ENCODE measurements around the gene ADI1. TPM values are rescaled to one million over a fixed set of nuclear protein-coding genes. Genes with fewer than 3 reads are reported as not detected.

ADI1 gene
- total RNA-seq, 1 donor from 2014 or later, result 41.6 TPM

DNA sequence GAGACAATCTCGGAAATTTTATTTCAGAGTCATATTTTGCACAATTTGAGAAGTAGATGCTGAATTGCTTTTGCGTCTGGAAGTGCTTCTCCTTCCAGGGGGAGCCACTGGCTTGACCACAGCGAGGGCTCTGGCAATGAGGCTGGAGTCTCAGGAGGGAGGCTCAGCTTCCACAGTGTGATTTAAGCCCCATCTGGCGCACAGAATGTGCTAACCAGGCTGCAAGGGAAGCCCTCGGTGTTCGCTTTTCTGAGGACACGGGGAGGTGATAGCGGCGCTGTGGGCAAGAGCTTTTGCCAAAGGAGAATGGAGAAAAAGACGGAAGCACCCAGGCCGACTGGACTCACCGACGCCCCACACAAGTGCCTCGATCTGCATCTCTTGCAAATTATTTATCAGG is 52.4 kb downstream of the ADI1 start:
- Histone ChIP-seq H3K9ac (ENCODE audit: low read length) (peak overlapping the region; percentile 75), H3K79me2 (ENCODE audit: insufficient read depth, low read length) (no peaks in the 10 kb centered on the region), H3K27ac (ENCODE audit: low read depth, low read length) (no peak overlapping the region), H3K9me3 (ENCODE audit: insufficient read depth, low read depth, low read length) (no peaks in the 10 kb centered on the region), H3K36me3 (ENCODE audit: insufficient read depth, low read length) (no peaks in the 10 kb centered on the region), H3K4me2 (ENCODE audit: low read length) (no peak overlapping the region), H2AFZ (ENCODE audit: low read depth, low read length) (no peak overlapping the region), H3K27me3 (ENCODE audit: insufficient read depth, low read length) (no peaks in the 10 kb centered on the region), H4K20me1 (ENCODE audit: insufficient read depth, low read length) (no peaks in the 10 kb centered on the region), H3K4me3 (ENCODE audit: insufficient read depth, low read depth, low read length) (no peak overlapping the region), H3K4me1 (ENCODE audit: insufficient read depth, low read length) (peaks cover 42% of the 10 kb centered on the region)
- peaks cover 34% of the 10 kb centered on the region for H3K4me1 Mint-ChIP-seq (ENCODE audit: low read depth, unreplicated experiment)
- peak overlapping the region; percentile 34 for H3K27ac Mint-ChIP-seq (ENCODE audit: unreplicated experiment)
- H3K27me3 Mint-ChIP-seq (ENCODE audit: low read depth, unreplicated experiment), result no peaks in the 10 kb centered on the region
- FAIRE-seq (no peak), DNase-seq (ENCODE audit: low read depth) (no peak)
- peaks cover 13% of the 10 kb centered on the region for H3K36me3 Mint-ChIP-seq (ENCODE audit: low read depth, unreplicated experiment)
- H3K4me3 Mint-ChIP-seq (ENCODE audit: unreplicated experiment), result no peak overlapping the region
- H3K9me3 Mint-ChIP-seq (ENCODE audit: unreplicated experiment), result no peaks in the 10 kb centered on the region
- no peak for TF ChIP-seq EZH2 (IDR thresholded peaks at IDR 0.05; ENCODE audit: insufficient read depth, low read length)
- TF ChIP-seq, protein P1, sequence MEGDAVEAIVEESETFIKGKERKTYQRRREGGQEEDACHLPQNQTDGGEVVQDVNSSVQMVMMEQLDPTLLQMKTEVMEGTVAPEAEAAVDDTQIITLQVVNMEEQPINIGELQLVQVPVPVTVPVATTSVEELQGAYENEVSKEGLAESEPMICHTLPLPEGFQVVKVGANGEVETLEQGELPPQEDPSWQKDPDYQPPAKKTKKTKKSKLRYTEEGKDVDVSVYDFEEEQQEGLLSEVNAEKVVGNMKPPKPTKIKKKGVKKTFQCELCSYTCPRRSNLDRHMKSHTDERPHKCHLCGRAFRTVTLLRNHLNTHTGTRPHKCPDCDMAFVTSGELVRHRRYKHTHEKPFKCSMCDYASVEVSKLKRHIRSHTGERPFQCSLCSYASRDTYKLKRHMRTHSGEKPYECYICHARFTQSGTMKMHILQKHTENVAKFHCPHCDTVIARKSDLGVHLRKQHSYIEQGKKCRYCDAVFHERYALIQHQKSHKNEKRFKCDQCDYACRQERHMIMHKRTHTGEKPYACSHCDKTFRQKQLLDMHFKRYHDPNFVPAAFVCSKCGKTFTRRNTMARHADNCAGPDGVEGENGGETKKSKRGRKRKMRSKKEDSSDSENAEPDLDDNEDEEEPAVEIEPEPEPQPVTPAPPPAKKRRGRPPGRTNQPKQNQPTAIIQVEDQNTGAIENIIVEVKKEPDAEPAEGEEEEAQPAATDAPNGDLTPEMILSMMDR (IDR thresholded peaks at IDR 0.05; ENCODE audit: insufficient read depth, low read depth, low read length), result no peak

DNA sequence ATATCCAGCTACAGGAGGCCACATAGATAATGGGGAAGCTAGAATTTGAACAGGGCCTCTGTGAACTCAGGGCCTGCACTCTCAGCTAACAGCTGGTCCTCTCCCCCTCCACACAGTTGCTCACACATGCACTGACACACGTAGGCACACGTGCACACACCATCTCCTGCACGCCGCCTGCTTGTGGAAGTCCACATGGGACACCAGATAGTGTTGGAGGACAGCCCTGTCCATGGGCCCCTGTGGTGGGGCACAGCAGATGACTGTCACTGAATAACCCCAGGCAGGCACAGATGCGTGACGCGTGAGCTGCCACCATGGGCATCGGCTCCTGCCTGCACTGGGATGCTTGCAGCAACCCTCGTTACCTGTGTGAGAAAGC is 52.9 kb downstream of the ADI1 start:
- Mint-ChIP-seq H3K9me3 (ENCODE audit: unreplicated experiment) (no peaks in the 10 kb centered on the region), H3K27me3 (ENCODE audit: low read depth, unreplicated experiment) (no peaks in the 10 kb centered on the region), H3K4me3 (ENCODE audit: unreplicated experiment) (no peak overlapping the region), H3K4me1 (ENCODE audit: low read depth, unreplicated experiment) (peaks cover 33% of the 10 kb centered on the region), H3K27ac (ENCODE audit: unreplicated experiment) (peak overlapping the region; percentile 70), H3K36me3 (ENCODE audit: low read depth, unreplicated experiment) (peaks cover 13% of the 10 kb centered on the region)
- H4K20me1 ChIP-seq (ENCODE audit: insufficient read depth, low read length), result no peaks in the 10 kb centered on the region
- DNase-seq (ENCODE audit: low read depth) (no peak), FAIRE-seq (no peak)
- H3K27ac ChIP-seq (ENCODE audit: low read depth, low read length), result peak overlapping the region; percentile 88
- no peaks in the 10 kb centered on the region for H3K9me3 ChIP-seq (ENCODE audit: insufficient read depth, low read depth, low read length)
- no peak overlapping the region for H2AFZ ChIP-seq (ENCODE audit: low read depth, low read length)
- no peak for TF ChIP-seq EZH2 (IDR thresholded peaks at IDR 0.05; ENCODE audit: insufficient read depth, low read length)
- TF ChIP-seq, protein P1 (IDR thresholded peaks at IDR 0.05; ENCODE audit: insufficient read depth, low read depth, low read length), result no peak
- no peak overlapping the region for H3K4me3 ChIP-seq (ENCODE audit: insufficient read depth, low read depth, low read length)
- no peaks in the 10 kb centered on the region for H3K36me3 ChIP-seq (ENCODE audit: insufficient read depth, low read length)
- no peaks in the 10 kb centered on the region for H3K27me3 ChIP-seq (ENCODE audit: insufficient read depth, low read length)
- H3K9ac ChIP-seq (ENCODE audit: low read length), result peak overlapping the region; percentile 75
- H3K79me2 ChIP-seq (ENCODE audit: insufficient read depth, low read length), result no peaks in the 10 kb centered on the region
- peaks cover 42% of the 10 kb centered on the region for H3K4me1 ChIP-seq (ENCODE audit: insufficient read depth, low read length)
- H3K4me2 ChIP-seq (ENCODE audit: low read length), result peak overlapping the region; percentile 69

DNA sequence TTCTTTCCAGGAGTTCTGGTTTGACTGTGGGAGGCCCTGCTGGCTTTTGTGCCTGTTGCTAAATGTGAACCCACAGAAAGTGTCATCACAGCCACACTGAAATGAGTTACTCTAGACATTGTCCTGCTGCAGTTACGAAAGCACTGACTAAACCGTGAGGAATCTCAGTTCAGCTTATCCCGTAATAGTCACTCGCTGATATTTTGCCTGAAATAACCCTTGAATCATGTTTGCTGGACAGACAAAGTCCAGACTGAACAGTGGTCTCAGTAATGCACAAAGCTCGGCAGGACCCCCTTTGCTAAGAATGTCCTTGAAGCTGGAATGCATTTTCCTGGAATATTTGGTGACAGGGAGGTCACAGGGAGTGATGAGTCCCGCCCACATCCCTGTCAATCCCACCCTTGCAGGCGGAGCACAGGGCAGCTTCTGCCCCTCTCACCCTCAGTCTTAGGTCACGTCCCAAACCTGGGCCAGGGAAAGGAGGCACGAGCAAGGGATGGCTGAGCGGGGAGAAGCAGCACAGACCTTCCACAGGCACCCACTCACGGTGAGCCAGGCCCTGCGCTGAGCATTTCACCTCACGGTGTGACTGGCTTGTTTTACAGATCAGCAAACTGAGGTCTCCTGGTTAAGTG is 53.4 kb downstream of the ADI1 start:
- peak overlapping the region; percentile 21 for H3K4me3 ChIP-seq (ENCODE audit: insufficient read depth, low read depth, low read length)
- H3K9ac ChIP-seq (ENCODE audit: low read length), result peak overlapping the region; percentile 75
- H2AFZ ChIP-seq (ENCODE audit: low read depth, low read length), result no peak overlapping the region
- no peaks in the 10 kb centered on the region for H3K9me3 Mint-ChIP-seq (ENCODE audit: unreplicated experiment)
- DNase-seq (ENCODE audit: low read depth) (peak; percentile 95), FAIRE-seq (peak; percentile 93)
- H3K9me3 ChIP-seq (ENCODE audit: insufficient read depth, low read depth, low read length), result no peaks in the 10 kb centered on the region
- no peaks in the 10 kb centered on the region for H4K20me1 ChIP-seq (ENCODE audit: insufficient read depth, low read length)
- no peak overlapping the region for H3K4me3 Mint-ChIP-seq (ENCODE audit: unreplicated experiment)
- peaks cover 38% of the 10 kb centered on the region for H3K4me1 ChIP-seq (ENCODE audit: insufficient read depth, low read length)
- peak overlapping the region; percentile 69 for H3K4me2 ChIP-seq (ENCODE audit: low read length)
- H3K27ac Mint-ChIP-seq (ENCODE audit: unreplicated experiment), result peak overlapping the region; percentile 70
- no peaks in the 10 kb centered on the region for H3K79me2 ChIP-seq (ENCODE audit: insufficient read depth, low read length)
- H3K4me1 Mint-ChIP-seq (ENCODE audit: low read depth, unreplicated experiment), result peaks cover 28% of the 10 kb centered on the region
- peak overlapping the region; percentile 88 for H3K27ac ChIP-seq (ENCODE audit: low read depth, low read length)
- TF ChIP-seq, protein P1 (IDR thresholded peaks at IDR 0.05; ENCODE audit: insufficient read depth, low read depth, low read length), result no peak
- TF ChIP-seq EZH2 (IDR thresholded peaks at IDR 0.05; ENCODE audit: insufficient read depth, low read length), result no peak
- no peaks in the 10 kb centered on the region for H3K36me3 ChIP-seq (ENCODE audit: insufficient read depth, low read length)
- no peaks in the 10 kb centered on the region for H3K27me3 ChIP-seq (ENCODE audit: insufficient read depth, low read length)
- no peaks in the 10 kb centered on the region for H3K27me3 Mint-ChIP-seq (ENCODE audit: low read depth, unreplicated experiment)
- peaks cover 11% of the 10 kb centered on the region for H3K36me3 Mint-ChIP-seq (ENCODE audit: low read depth, unreplicated experiment)

Data from astrocyte (in vitro differentiated cells and primary cell).